AG09309 (cell line): Measurements from ENCODE around the gene KIF21B.

Experiments used
- DNase-seq: peaks from one replicate; pipeline ENCODE4 v3.0.0-alpha.2; 2010; ENCODE audit warnings: low read depth
- H3K4me3 ChIP-seq: 2 replicates; pipeline ENCODE4 v1.5.1; 2011; ENCODE audit warnings: mild to moderate bottlenecking, low read depth, low read length, moderate library complexity; ENCODE audit not compliant: control insufficient read depth
- TF ChIP-seq, protein P1 (sequence below): IDR thresholded peaks from 2 replicates; pipeline ENCODE4 v1.5.1; 2011; ENCODE audit warnings: mild to moderate bottlenecking, low read depth, low read length, inconsistent platforms; ENCODE audit not compliant: insufficient read depth, control insufficient read depth; ENCODE audit errors: missing control alignments

KIF21B gene

DNA sequence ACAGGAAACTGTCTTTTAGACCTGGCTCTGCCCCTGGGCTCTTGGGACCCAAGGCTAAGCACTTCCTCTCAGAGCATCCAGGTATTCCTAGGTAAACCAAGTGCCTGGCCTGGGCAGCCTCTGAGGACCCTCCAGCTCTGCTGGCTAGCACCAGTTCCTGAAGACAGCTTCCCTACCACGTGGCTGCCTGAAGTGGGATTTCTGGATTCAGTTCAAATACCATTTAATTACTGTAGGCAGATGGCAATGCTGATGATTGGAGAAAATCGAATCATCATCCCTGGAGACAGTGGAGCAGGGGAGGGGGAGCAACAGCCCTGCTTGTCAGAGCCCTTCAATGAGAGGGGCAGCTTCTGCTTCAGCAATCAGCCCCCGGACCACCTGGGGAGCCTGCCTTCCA, 11.9 kb downstream of the KIF21B start:
- DNase-seq = no peak
- H3K4me3 ChIP-seq = no peak overlapping the region
- TF ChIP-seq, protein P1, sequence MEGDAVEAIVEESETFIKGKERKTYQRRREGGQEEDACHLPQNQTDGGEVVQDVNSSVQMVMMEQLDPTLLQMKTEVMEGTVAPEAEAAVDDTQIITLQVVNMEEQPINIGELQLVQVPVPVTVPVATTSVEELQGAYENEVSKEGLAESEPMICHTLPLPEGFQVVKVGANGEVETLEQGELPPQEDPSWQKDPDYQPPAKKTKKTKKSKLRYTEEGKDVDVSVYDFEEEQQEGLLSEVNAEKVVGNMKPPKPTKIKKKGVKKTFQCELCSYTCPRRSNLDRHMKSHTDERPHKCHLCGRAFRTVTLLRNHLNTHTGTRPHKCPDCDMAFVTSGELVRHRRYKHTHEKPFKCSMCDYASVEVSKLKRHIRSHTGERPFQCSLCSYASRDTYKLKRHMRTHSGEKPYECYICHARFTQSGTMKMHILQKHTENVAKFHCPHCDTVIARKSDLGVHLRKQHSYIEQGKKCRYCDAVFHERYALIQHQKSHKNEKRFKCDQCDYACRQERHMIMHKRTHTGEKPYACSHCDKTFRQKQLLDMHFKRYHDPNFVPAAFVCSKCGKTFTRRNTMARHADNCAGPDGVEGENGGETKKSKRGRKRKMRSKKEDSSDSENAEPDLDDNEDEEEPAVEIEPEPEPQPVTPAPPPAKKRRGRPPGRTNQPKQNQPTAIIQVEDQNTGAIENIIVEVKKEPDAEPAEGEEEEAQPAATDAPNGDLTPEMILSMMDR = no peak

DNA sequence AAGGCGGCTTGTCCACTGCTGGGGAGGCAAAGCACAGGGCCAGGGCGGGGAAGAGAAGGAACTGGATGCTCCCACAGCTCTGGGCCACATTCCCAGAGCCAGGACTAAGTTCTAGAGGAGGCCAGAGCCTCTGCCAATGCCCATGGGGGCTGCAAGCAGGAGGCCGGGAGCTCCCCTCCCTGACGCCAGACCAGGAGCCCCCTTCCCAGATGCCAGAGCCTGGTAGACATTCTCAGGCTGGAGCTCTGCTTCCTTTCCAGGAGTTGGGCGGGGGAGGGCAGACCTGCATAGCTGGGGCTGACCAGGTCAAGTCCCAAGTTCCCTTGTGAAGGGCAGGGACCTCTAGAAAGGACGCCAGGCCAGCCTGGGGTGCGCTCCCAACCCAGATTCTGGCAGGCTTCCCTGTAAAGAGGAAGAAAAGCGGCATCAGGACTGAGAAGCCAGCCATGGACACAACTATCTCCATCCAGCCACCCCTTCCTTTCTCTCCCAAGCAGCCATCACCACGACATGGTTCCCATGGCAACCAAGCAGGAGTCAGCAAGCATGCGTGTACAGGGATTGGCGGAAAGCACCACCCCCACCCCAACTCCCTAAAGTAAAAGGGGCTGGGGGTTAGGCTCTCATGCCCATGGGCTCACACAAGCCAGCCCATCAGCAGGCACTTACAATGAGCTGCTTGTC, 13.4 kb downstream of the KIF21B start:
- no peak for DNase-seq
- TF ChIP-seq, protein P1 = no peak

DNA sequence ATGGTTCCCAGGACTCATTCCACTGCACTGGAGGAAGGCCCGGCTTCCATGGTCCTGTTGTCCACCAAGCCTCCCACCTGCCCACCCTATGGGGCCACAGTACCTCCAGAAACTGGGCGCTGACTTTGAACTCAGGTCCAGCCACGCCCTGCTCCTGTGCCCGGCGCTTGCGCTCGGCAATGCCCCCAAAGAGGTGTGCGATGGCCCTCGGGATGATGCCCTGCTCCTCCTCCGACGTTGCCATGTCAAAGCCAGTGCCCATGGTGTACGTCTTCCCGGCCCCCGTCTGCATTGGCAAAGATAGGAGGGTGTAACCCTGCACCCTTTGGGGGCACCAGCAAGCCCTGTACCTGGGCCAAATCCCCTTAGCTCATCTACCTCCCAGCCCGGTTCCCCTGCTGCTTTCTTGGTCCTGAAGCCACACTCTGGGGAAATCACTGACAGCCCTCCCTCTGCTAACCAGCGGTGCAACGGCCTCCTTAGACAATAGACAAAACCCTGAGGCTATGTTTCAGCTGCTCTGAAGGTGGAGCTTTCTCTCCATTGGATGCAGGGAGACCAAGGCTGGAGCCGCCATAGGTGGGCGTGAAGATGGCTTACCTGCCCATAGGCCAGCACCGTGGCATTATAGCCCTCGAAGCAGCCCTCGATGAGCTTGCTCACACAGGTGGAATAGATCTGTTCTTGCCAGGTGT, 14.7 kb downstream of the KIF21B start:
- TF ChIP-seq, protein P1 = no peak
- H3K4me3 ChIP-seq = no peak overlapping the region
- DNase-seq = no peak

More for the DNA sequence above, 13.4 kb downstream of the KIF21B start:
- H3K4me3 ChIP-seq = no peak overlapping the region

DNA sequence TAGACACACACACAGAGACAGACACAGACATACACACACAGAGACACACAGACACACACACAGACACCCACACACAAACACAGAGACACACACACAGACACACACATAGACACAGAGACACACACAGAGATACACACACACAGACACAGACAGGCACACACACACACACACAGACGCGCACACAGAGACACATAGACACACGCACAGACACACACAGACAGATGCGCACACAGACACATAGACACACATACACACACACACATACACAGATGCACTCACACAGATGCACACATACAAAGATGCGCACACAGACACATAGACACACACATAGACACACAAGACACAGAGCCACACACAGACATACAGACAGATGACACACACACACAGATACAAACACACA, 16.0 kb downstream of the KIF21B start:
- TF ChIP-seq, protein P1 = no peak
- H3K4me3 ChIP-seq = no peak overlapping the region
- no peak for DNase-seq

DNA sequence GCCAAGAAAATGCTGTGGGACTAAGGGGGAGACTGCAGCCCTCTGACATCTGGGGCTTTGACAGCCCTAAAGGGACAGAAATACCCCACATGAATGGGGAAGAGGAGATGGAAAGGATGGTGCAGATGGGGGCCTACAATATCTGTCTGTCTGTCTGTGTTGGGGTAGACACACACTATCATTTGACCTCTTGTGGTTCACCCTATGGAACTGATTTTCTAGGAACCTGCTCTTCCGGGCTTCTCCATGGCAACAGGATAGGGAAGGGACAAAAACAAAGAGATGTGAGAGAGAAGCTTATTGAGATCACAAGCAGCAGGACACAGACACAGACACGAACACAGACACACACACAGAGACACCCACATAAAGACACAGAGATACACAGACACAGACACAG, 17.1 kb downstream of the KIF21B start:
- DNase-seq = no peak
- H3K4me3 ChIP-seq = no peak overlapping the region
- TF ChIP-seq, protein P1 = no peak

DNA sequence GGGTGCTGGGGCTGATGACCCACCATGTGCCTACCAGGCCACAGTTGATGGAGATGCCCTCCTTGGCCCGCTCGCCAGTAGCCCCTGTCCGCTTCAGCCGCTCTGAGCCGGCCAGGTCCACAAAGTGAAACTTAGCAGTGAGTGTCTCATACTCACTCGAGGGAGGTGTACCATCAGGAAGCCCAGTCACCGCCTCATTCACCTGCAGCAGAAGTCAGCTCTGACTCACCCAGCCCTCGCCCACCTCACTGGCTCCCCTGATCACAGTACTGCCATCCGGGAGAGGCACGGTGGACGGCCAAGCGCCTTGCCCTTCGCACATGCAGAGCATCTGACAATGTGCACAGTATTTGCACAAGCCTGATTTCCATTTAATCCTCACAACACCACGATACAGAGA, 18.8 kb downstream of the KIF21B start:
- TF ChIP-seq, protein P1 = no peak
- H3K4me3 ChIP-seq = no peak overlapping the region
- no peak for DNase-seq
